Pancreas (tissue), 10 donors: ENCODE measurements around the gene RNF169. TPM values are rescaled to one million over a fixed set of nuclear protein-coding genes. Genes with fewer than 3 reads are reported as not detected.

Source experiments
- ATAC-seq, 4 donors: fragments of 200-7000 bp; cut with Tn5 transposase; one replicate each; pipeline versions ENCODE4 v1.8.0 to v1.9.1; 2020; ENCODE audit warnings: mild to moderate bottlenecking in 4 of 4, moderate library complexity in 4 of 4
- DNase-seq, 6 donors: peaks; one replicate each; pipeline ENCODE4 v3.0.0-alpha.2; 2020
- FAIRE-seq: peaks from 2 replicates; lab custom pipeline; 2012; peaks lifted over from hg19 to GRCh38; lab: Jason Lieb, UNC
- H3K27ac ChIP-seq, 4 donors: fragments of 200-600 bp; sonication (generic); 1 replicate in 3 of 4; 2 replicates in 1 of 4; pipeline versions ENCODE4 v1.5.0 to v1.8.0; 2020
- H3K27me3 ChIP-seq, 4 donors: fragments of 200-600 bp; one replicate each; pipeline ENCODE4 v1.8.0; 2021
- H3K36me3 ChIP-seq, 3 donors: fragments of 200-600 bp; sonication (generic) in 1 of 3; one replicate each; pipeline versions ENCODE4 v1.5.0 to v1.8.0; 2020 to 2021
- H3K4me1 ChIP-seq, 3 donors: fragments of 200-600 bp; one replicate each; pipeline ENCODE4 v1.8.0; 2021
- H3K4me3 ChIP-seq, 4 donors: fragments of 200-600 bp; sonication (generic) in 2 of 4; one replicate each; pipeline versions ENCODE4 v1.5.0 to v1.8.0; 2020 to 2021
- H3K9me3 ChIP-seq, 4 donors: fragments of 200-600 bp; one replicate each; pipeline ENCODE4 v1.8.0; 2021
- WGBS, 2 donors: extraction: QIAGEN DNeasy Blood & Tissue Kit; methylation state at CpG; one replicate each; pipeline ENCODE4 v1.1.7; 2013; 5-methylcytosine and 5-hydroxymethylcytosine counted together
- intact Hi-C, 3 donors: fragments of 100-400 bp; cut with DNase I; formaldehyde crosslinking; loops; one replicate each; pipeline versions ENCODE4 v1.11.1 to v1.14.2; 2022
- polyA plus RNA-seq, 2 donors: library from polyadenylated mRNA; stranded (reverse); fragments of 200-250 nt; gene quantifications; one replicate each; pipeline ENCODE4 v1.2.3, GENCODE V29; 2013
- total RNA-seq, 6 donors: library from RNA; stranded (reverse); fragmentation: NEBNext Ultra II Directional in 4 of 6; extraction: Animal tissue kit (Norgen Biotek cat#: 25700) in 4 of 6; gene quantifications; one replicate each; pipeline versions ENCODE4 v1.2.1 to v1.2.4, GENCODE V29; 2021 to 2023
- TF ChIP-seq, protein P1 (sequence below), 4 donors: fragments of 200-600 bp; sonication (generic) in 3 of 4; IDR thresholded peaks; one replicate each; pipeline versions ENCODE4 v1.5.0 to v1.8.0; 2021; ENCODE audit warnings: antibody characterized with exemption in 4 of 4
- donor health status: healthy with polysubstance abuse.
- donor health status: DM: no; HTN: no; CAD: no; lungs with moderate emphysema.
- donor health status: DM: no; HTN: no; CAD: no.
- donor health status: control.
- donor health status: control.
- donor health status: Bipolar disorder and iron deficiency.
- donor health status: DM: yes; HTN: yes; CAD: no.
- donor health status: DM: no; HTN: no; CAD: no.
- donor health status: DM: no; HTN: no; CAD: no.
- donor health status: DM: yes; HTN: yes; CAD: no.

RNF169 gene
- total and polyA plus RNA-seq, 8 donors, result 2.3 to 12.0 (median 6.9) TPM

DNA sequence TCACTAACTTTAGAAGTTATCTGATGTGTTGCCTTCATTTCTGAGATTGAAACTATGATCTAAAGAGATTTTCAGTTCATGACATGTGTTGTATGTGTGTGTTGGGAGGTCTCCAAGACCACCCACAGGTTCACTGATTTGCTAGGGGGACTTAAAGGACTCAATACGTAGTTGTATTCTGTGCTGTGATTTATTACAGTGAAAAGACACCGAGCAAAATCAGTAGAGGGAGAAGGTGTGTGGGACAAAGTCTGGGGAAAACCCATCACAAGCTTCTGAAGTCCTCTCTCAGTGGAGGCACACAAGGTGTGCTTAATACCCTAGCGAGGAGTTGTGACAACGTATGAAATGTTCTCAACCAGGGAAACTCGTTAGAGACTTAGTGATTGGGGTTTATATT, 35.6 kb downstream of the RNF169 start:
- ATAC-seq, result no peak
- Histone ChIP-seq H3K9me3 (no peaks in the 10 kb centered on the region), H3K27ac (peak overlapping the region in 1 of 4 donors; percentile 1), H3K4me3 (no peak overlapping the region), H3K4me1 (peaks cover 0 to 16% (median 0%) of the 10 kb centered on the region in 3 donors), H3K36me3 (no peaks in the 10 kb centered on the region), H3K27me3 (no peaks in the 10 kb centered on the region)
- DNase-seq, result no peak
- intact Hi-C loops, result no loop called here
- FAIRE-seq, result no peak
- TF ChIP-seq, protein P1, sequence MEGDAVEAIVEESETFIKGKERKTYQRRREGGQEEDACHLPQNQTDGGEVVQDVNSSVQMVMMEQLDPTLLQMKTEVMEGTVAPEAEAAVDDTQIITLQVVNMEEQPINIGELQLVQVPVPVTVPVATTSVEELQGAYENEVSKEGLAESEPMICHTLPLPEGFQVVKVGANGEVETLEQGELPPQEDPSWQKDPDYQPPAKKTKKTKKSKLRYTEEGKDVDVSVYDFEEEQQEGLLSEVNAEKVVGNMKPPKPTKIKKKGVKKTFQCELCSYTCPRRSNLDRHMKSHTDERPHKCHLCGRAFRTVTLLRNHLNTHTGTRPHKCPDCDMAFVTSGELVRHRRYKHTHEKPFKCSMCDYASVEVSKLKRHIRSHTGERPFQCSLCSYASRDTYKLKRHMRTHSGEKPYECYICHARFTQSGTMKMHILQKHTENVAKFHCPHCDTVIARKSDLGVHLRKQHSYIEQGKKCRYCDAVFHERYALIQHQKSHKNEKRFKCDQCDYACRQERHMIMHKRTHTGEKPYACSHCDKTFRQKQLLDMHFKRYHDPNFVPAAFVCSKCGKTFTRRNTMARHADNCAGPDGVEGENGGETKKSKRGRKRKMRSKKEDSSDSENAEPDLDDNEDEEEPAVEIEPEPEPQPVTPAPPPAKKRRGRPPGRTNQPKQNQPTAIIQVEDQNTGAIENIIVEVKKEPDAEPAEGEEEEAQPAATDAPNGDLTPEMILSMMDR (IDR thresholded peaks at IDR 0.05), result no peak
- WGBS, 2 donors, result 72 to 74% methylated on average over 5 of the region's 5 CpGs

DNA sequence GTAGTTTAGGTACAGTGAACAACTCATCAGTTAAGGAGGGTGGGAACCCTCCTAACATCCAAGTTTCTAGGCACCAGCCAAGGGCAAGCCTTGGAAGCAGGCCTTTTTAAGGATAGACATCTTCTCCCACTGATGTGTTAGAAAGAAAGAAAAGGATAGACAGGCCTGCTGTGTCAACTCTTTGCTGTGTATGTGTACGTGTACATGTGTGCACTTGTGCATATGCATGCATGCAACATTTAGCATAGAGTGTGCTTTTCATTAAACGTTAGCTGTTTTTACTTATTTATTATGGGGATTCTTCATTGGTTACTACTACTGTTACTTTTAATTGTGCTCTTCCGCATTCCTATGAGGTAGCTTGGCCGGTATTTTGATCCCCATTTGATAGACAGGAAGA, 36.1 kb downstream of the RNF169 start:
- DNase-seq (no peak), ATAC-seq (no peak), FAIRE-seq (no peak)
- TF ChIP-seq, protein P1 (IDR thresholded peaks at IDR 0.05), result no peak
- no peak overlapping the region for H3K27ac ChIP-seq
- H3K36me3 ChIP-seq, result no peaks in the 10 kb centered on the region
- H3K4me3 ChIP-seq, result no peak overlapping the region
- intact Hi-C loops, result no loop called here
- H3K27me3 ChIP-seq, result no peaks in the 10 kb centered on the region
- H3K4me1 ChIP-seq, result peaks cover 0 to 16% (median 0%) of the 10 kb centered on the region in 3 donors
- H3K9me3 ChIP-seq, result no peaks in the 10 kb centered on the region
- 67 to 94% methylated on average over 4 of the region's 4 CpGs for WGBS, 2 donors

DNA sequence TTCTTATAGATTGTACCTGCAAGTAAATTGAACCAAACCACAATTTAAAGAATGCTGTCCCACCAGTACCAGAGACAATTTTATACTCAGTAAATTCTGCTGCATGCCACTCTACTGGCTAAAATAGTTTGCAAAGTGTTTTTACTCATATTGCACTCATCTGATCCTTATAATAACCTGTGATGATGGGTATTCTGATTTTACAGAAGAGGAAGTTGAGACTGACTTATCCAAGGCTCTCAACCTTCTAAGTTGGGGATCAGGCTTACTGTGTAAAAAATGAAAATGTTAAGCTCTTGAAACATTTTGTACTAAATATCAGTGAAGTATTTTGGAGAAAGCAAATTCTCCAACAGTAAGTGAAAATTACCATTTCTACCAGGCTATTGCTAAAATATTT, 37.9 kb downstream of the RNF169 start:
- no peak for FAIRE-seq

DNA sequence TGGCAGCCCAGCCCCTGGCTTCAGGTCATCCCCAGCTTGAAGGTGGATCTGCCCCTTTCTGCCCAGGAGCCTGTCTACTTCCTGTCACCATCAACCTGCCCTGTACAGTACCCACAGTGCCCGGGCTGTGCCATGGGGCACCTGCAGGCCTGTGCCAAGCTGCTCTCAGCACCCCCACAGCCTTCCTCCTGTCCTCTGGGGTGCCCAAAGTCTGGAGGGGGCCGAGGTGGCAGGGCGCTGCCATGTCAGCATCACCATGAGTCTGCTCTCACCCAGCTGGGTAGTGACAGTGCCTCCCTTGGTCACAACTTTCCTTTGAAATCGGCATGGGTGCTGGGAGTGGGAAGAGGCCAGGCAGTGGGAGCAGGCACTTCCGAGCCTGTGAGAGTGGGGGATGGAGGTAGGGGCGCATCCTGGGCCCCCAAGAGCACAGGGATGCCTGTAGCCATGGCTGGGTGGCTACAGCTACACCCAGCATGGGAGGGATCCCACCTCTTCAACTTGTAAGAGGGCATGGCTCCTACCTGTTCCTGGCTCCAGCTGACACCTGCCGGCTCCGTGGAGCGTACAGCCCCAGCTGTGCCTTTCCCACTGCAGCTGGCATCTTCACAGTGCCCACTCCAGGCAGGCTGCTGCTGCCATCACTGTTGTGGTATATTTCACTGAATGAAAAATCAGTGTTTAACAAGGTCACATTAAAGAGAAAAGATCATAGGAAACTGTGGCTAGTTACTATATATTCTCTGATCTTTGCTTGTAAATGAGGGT, 42.9 kb downstream of the RNF169 start:
- intact Hi-C loops, result no loop called here
- TF ChIP-seq, protein P1 (IDR thresholded peaks at IDR 0.05), result no peak
- DNase-seq (peak in 5 of 6 donors; percentile 62 to 76 (median 70)), FAIRE-seq (no peak), ATAC-seq (peak; percentile 81 to 96 (median 88))
- Histone ChIP-seq H3K9me3 (no peaks in the 10 kb centered on the region), H3K4me3 (no peak overlapping the region), H3K27me3 (no peaks in the 10 kb centered on the region), H3K27ac (no peak overlapping the region), H3K4me1 (no peaks in the 10 kb centered on the region), H3K36me3 (peaks cover 0 to 15% (median 5%) of the 10 kb centered on the region in 3 donors)
- WGBS, 2 donors, result 68 to 69% methylated on average over 9 of the region's 9 CpGs

More for the DNA sequence above, 37.9 kb downstream of the RNF169 start:
- peaks cover 0 to 9% (median 5%) of the 10 kb centered on the region in 3 donors for H3K36me3 ChIP-seq
- DNase-seq (no peak), ATAC-seq (no peak)
- intact Hi-C loops, result no loop called here
- H3K4me1 ChIP-seq, result peaks cover 0 to 14% (median 0%) of the 10 kb centered on the region in 3 donors
- H3K4me3 ChIP-seq, result no peak overlapping the region
- H3K9me3 ChIP-seq, result no peaks in the 10 kb centered on the region
- no peaks in the 10 kb centered on the region for H3K27me3 ChIP-seq
- TF ChIP-seq, protein P1 (IDR thresholded peaks at IDR 0.05), result no peak
- H3K27ac ChIP-seq, result no peak overlapping the region

DNA sequence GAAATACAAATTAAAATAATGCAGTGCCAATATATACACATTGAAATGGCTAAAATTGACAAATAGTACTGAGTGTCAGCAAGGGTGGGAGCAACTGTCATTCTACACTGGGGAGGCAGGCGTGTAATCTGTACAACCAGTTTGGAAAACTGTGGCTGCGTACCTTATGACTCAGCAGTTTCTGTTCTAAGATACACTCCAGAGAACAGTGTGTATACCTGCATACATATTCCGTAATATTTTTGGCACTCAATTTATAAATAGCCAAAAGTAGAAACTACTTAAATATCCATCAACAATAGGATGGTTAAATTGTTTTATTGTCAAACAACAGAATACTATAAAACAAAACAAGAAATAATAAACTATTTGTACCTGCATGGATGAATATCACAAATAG, 57.6 kb downstream of the RNF169 start:
- H3K27me3 ChIP-seq, result no peaks in the 10 kb centered on the region
- no peaks in the 10 kb centered on the region for H3K36me3 ChIP-seq
- FAIRE-seq (no peak), ATAC-seq (no peak), DNase-seq (no peak)
- H3K27ac ChIP-seq, result no peak overlapping the region
- 95% methylated on average over 3 of the region's 3 CpGs for WGBS, 2 donors
- H3K4me1 ChIP-seq, result no peaks in the 10 kb centered on the region
- intact Hi-C loops, result no loop called here
- no peak overlapping the region for H3K4me3 ChIP-seq
- TF ChIP-seq, protein P1 (IDR thresholded peaks at IDR 0.05), result no peak
- no peaks in the 10 kb centered on the region for H3K9me3 ChIP-seq
